GM11168 (cell line): ENCODE data around the gene AUNIP.

Source experiments
- in situ Hi-C: fragments of 300-500 bp; cut with MboI; formaldehyde crosslinking; loops from one replicate; pipeline ENCODE4 v1.12.0; 2022; ENCODE audit warnings: low sequenced_read_pairs; ENCODE audit not compliant: unreplicated experiment

Gene AUNIP

DNA sequence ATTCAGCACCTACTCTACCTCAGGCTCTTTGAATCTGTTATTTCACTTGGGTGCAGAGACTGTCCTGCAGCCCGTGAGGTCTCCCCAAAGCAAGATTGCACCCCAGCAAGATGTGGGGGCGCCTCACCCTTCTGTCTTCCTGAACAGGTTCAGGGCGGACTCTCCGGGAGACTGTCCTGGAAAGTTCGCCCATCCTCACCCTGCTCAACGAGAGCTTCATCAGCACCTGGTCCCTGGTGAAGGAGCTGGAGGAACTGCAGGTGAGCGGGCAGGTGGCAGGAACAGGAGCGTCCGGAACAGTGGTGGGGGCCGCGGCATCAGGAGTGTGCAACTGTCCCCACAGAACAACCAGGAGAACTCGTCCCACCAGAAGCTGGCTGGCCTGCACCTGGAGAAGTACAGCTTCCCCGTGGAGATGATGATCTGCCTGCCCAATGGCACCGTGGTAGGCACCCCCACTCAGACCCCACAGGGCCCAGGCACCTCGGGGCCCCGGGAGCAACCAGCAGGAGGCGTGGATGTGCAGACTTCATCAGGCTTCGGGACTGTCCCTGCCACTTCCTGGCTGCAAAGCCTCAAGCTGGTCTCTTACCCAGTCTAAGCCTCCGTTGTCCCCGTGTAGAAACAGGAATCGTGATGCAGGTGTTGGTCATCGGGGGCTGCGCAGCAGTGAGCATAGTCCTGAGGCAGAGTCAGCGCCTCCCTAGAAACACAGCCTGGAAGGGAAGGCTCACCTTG, 45.4 kb downstream of the AUNIP start:
- in situ Hi-C loops, result loop anchor here (10.0 to 25.0 kb wide), 3 partner anchors 289 to 577 kb away; partner anchors contain the start of genes RHCE, RSRP1 and SYF2

GRCh38 chr1:25813071-25813733, 46.1 kb downstream of the AUNIP start:
- in situ Hi-C loops, result loop anchor here (10.0 to 25.0 kb wide), 3 partner anchors 288 to 576 kb away; partner anchors contain the start of genes RHCE, RSRP1 and SYF2

GRCh38 chr1:25811384-25812082, 47.7 kb downstream of the AUNIP start:
- in situ Hi-C loops, result loop anchor here (10.0 to 25.0 kb wide), 3 partner anchors 287 to 574 kb away; partner anchors contain the start of genes RHCE, RSRP1 and SYF2

DNA sequence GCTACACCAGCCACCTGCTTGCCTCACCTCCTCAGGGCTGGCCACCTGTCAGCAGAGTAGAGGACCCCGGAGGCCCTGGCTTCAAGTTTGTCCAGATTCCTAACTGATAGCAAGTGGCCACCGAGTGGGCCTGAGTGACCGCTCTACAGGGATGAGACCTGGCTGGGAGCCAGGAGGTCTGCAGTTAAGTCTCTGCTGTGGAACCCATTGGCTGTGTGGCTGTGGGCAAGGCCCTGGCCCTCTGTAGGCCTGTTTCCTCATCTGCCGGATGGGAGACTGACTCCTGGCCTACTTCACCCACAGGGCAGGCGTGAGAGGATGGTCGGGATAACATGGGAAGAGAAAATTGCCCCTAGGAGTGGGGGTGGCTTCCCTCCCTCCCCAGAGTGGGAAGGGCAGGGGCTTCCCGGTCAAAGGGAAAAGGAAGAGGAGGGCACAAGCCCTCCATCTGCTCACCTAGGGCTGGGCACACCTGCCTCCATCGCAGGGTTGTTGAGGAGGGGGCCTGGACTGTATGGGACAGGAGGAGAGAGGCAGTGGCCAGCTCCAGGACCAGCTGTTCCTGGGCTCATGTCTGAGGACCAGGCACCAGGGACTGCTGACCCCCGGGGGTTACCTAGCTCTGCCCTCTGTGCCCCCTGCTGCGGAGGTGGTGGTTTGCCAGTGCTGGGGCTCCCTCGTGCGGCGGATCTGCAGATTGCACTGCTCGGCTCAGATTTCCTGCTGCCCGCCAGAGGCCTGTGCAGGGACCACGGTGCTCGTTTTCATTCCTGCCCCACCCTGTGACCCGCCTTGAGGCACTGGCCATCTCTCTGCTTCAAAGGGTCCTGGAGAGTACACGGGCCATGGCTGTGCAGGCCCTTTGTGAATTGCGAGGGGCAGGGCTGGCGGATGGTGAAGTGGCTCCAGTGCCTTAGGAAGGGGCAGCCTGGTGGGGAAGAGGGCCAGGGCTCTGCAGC, 48.6 kb downstream of the AUNIP start:
- in situ Hi-C loops, result loop anchor here (10.0 to 25.0 kb wide), 3 partner anchors 286 to 573 kb away; partner anchors contain the start of genes RHCE, RSRP1 and SYF2

GRCh38 chr1:25809929-25810328, 49.3 kb downstream of the AUNIP start:
- in situ Hi-C loops, result loop anchor here (10.0 to 25.0 kb wide), 4 partner anchors 195 to 573 kb away; partner anchors contain the start of genes MAN1C1, RHCE, RSRP1 and SYF2

- in situ Hi-C loops, result loop anchor here (10.0 to 25.0 kb wide), 3 partner anchors 195 to 572 kb away; partner anchors contain the start of genes MAN1C1, RHCE, RSRP1 and SYF2
These were observed 49.9 kb downstream of the AUNIP start for GRCh38 chr1:25809283-25809926.

DNA sequence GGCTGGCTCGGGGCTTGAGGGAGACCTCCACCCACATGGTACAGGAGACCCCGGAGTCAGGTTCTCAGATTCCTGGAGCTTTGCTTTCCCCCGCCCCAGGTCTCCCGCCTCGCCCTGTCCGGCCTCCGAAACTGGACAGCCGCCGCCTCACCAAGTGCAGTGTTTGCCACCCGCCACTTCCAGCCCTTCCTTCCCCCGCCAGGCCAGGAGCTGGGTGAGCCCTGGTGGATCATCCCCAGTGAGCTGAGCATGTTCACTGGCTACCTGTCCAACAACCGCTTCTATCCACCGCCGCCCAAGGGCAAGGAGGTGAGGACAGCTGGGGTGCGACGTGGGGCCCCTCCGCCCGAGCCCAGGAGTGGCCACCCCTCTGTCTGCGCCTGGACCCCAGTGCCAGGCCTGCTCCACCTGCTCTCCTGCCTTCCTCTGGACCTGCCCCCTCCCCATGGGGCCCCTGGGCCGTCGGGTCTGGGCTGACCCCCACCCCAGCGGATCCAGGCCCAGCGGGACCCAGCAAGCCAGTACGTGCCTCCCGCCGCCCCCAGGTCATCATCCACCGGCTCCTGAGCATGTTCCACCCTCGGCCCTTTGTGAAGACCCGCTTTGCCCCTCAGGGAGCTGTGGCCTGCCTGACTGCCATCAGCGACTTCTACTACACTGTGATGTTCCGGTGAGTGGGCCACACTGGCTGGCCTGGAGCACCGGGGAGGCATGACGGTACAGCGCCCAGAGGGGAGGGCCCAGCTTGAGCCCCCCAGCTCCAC, 50.6 kb downstream of the AUNIP start:
- in situ Hi-C loops, result loop anchor here (10.0 to 25.0 kb wide), 3 partner anchors 194 to 571 kb away; partner anchors contain the start of genes MAN1C1, RHCE, RSRP1 and SYF2

DNA sequence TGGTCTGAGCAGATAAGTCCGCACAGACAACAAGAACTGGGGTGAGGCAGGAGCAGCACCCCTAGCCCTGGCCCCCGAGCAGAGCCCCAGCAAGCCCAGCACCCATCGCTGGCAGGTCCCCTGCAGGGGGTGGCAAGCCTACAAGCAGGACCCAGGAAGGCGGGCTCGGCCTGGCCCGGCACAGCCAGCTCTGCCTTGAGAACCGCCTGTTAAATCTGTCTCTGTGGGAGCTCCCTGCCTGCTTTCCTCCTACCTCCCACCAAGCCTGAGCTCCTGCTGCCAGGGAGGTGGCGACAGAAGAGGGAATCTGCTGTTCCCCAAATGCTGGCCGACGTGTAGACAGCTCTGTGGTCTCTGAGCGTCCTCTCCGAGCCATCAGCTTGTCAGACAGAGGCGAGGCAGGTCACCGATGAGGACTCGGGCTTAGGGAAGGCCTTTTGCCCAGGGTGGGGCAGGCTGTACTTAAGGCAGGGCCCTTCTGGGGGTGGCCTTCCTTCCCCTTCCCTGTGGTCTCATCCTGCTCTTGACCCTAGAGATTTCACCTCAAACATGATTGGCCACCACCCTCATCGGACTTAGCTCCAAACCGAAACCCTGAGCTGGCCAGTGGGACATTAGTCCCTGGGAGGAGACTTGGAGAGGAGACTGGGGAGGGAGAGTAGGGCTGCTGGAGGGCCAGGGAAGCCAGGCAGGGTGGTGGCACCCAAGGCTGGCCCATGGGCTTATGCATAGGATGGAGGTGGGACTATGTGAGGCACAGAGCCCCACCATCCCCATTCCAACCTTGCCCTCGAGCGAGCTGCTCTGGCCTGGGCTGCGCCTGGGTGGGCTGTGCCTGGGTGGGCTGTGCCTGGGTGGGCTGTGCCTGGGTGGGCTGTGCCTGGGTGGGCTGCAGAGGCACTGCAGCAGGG, 51.5 kb downstream of the AUNIP start:
- in situ Hi-C loops, result loop anchor here (10.0 to 25.0 kb wide), 3 partner anchors 193 to 570 kb away; partner anchors contain the start of genes MAN1C1, RHCE, RSRP1 and SYF2

- in situ Hi-C loops, result loop anchor here (10.0 to 25.0 kb wide), 3 partner anchors 192 to 569 kb away; partner anchors contain the start of genes MAN1C1, RHCE, RSRP1 and SYF2
These were observed 52.8 kb downstream of the AUNIP start for GRCh38 chr1:25806418-25806817.

DNA sequence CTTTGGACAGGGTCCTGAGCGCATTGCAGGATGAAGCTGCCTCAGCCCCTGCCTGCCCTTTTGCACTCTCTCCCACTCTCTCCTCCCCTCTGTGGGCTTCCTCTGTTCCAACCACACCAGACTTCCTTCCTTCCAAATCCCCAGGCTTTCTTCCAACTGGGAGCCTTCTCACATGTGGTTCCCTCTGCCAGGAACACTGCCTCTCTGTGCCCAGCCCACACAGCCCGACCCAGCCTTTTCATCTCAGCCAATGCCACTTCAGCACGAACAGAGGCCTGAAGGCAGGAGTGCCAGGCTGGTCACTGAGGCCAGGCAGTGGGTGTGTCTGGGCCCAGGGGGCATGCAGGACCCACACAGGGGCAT, 53.4 kb downstream of the AUNIP start:
- in situ Hi-C loops, result loop anchor here (10.0 to 25.0 kb wide), 3 partner anchors 191 to 569 kb away; partner anchors contain the start of genes MAN1C1, RHCE, RSRP1 and SYF2

DNA sequence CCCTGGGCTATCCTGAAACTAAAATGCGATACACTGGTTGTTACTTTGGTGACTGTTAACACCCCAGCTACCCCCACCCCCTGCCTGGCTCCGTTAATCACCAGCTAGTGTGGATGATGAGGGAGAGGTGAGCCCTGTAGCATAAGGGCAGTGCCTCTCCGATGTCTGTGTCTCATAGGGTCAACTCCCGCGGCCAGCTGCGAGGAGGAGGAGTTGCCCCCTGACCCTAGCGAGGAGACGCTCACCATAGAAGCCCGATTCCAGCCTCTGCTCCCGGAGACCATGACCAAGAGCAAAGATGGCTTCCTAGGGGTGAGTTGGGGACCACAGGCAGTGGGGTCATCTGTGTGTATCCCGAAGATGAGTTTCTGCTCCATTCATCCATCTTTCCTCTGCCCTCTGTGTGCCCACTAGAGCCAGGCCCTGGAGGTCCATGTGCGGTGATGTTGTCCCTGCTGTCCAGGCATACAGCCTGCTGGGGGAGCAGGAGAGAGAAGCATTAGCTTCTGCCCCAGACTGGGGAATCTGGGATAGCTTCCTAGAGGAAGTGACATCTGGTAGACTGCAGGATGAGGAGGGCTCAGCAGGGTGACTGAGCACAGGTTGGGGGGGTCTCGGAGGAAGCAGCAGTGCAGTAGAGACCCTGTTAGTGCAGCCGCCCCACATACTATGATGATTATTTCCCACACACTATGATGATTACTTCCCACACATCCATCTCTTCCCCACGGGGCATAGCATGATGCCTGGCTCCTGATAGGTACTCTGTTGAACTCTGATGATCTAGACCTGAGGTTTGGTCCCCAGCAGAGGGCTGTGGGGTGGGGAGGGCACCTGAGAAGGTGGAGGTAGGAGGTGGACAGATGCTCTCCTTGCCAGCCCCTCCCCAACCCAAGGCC, 54.0 kb downstream of the AUNIP start:
- in situ Hi-C loops, result loop anchor here (10.0 to 25.0 kb wide), 3 partner anchors 190 to 568 kb away; partner anchors contain the start of genes MAN1C1, RHCE, RSRP1 and SYF2

GRCh38 chr1:25804244-25804963, 54.9 kb downstream of the AUNIP start:
- in situ Hi-C loops, result loop anchor here (10.0 to 25.0 kb wide), 3 partner anchors 190 to 567 kb away; partner anchors contain the start of genes MAN1C1, RHCE, RSRP1 and SYF2

DNA sequence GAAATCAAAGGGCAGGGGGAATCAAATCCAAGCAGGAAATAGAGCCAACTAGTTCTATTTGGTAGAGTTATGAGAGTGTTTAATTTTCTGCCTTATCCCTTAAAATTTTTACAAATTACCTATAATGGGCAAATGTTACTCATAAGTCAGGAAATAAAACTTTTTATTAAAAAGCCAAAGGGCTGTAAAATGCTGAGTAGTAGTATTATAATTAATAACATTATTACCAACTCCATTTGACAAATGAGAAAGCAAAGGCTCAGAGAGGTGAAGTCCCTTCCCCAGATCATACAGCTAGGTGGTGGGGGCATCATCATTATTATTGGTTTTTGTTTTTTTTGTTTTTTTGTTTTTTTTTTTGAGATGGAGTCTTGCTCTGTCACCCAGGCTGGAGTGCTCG, 55.9 kb downstream of the AUNIP start:
- in situ Hi-C loops, result loop anchor here (10.0 to 25.0 kb wide), 3 partner anchors 189 to 566 kb away; partner anchors contain the start of genes MAN1C1, RHCE, RSRP1 and SYF2

- in situ Hi-C loops, result loop anchor here (10.0 to 25.0 kb wide), 3 partner anchors 188 to 566 kb away; partner anchors contain the start of genes MAN1C1, RHCE, RSRP1 and SYF2
These were observed 56.3 kb downstream of the AUNIP start for GRCh38 chr1:25802915-25803314.
